Epithelial cell of proximal tubule (primary cell): ENCODE data around the gene LRRFIP1. TPM values are rescaled to one million over a fixed set of nuclear protein-coding genes. Genes with fewer than 3 reads are reported as not detected.

Source experiments
- DNase-seq: peaks from one replicate; pipeline ENCODE4 v3.0.0-alpha.2; 2011; ENCODE audit warnings: low read depth
- H3K4me3 ChIP-seq: 2 replicates; pipeline ENCODE4 v1.5.1; 2011; ENCODE audit warnings: low read depth, mild to moderate bottlenecking, low read length
- total RNA-seq: library from RNA; depleted of rRNA; stranded (reverse); fragments of >200 nt; gene quantifications from 2 replicates; pipeline ENCODE4 v1.2.3, GENCODE V29; 2015
- TF ChIP-seq, protein P1 (sequence below): conservative IDR thresholded peaks from 2 replicates; pipeline ENCODE4 v1.5.1; 2012; ENCODE audit warnings: low read depth, mild to moderate bottlenecking, low read length

Gene LRRFIP1
- total RNA-seq, 1 donor from 2014 or later, result 69.0 TPM

DNA sequence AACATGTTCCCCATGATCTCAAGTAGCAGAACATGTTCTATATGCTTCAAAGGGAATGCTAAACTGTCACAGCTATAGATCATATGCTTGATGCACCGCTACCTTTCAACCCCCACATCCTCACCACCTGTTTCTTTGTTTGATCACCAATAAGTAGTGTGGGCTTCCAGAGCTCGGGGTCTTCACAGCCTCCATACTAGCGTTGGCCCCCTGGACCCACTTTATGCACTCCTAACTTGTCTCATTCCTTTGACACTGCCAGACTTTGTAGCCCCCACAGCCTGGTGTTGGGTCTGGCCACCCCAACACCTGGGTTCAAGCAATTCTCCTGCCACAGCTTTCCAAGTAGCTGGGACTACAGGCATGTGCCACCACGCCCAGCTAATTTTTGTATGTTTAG, 159.5 kb downstream of the LRRFIP1 start:
- H3K4me3 ChIP-seq, result no peak overlapping the region
- DNase-seq, result no peak
- TF ChIP-seq, protein P1, sequence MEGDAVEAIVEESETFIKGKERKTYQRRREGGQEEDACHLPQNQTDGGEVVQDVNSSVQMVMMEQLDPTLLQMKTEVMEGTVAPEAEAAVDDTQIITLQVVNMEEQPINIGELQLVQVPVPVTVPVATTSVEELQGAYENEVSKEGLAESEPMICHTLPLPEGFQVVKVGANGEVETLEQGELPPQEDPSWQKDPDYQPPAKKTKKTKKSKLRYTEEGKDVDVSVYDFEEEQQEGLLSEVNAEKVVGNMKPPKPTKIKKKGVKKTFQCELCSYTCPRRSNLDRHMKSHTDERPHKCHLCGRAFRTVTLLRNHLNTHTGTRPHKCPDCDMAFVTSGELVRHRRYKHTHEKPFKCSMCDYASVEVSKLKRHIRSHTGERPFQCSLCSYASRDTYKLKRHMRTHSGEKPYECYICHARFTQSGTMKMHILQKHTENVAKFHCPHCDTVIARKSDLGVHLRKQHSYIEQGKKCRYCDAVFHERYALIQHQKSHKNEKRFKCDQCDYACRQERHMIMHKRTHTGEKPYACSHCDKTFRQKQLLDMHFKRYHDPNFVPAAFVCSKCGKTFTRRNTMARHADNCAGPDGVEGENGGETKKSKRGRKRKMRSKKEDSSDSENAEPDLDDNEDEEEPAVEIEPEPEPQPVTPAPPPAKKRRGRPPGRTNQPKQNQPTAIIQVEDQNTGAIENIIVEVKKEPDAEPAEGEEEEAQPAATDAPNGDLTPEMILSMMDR, result no peak

DNA sequence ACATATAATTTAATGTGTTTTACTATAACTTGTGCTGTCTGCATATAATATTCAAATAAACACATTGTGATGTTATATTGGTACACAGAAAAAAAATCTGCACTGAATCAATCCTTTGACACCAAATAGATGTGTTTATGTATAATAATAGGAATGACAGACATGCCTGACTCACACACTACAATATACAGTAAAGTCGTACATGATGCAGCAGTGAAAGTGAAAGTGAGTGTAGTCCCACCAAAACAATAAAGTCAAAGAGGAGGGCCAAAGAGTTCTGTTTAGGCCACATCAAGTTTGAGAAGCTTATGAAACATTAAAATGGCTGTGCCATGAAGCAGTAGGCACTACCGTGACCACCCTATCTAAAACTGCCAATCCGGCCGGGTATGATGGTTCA, 163.0 kb downstream of the LRRFIP1 start:
- TF ChIP-seq, protein P1, result no peak
- no peak for DNase-seq
- H3K4me3 ChIP-seq, result no peak overlapping the region

GRCh38 chr2:237791977-237792727, 164.8 kb downstream of the LRRFIP1 start:
- TF ChIP-seq, protein P1, result peak; percentile 41
- peak; percentile 10 for DNase-seq
- H3K4me3 ChIP-seq, result no peak overlapping the region

DNA sequence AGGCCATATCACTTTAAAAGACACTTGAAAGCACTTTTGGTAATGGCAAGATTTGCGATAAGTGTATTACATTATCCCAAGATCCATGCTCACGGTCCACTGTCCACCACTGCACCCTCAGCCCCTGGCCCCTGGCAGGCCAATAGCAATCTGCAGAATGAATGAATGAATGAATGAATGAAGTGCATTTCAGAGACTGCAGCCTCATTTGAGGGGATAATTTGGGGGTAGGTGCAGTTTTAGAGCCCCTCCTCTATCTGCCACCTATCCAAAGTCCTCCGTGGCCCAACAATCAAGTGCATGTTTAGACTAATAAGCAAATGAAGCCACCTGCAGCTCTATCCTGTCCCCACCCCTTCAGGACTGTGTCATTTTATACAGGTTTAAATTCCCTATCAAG, 169.9 kb downstream of the LRRFIP1 start:
- no peak overlapping the region for H3K4me3 ChIP-seq
- no peak for DNase-seq
- TF ChIP-seq, protein P1, result no peak

DNA sequence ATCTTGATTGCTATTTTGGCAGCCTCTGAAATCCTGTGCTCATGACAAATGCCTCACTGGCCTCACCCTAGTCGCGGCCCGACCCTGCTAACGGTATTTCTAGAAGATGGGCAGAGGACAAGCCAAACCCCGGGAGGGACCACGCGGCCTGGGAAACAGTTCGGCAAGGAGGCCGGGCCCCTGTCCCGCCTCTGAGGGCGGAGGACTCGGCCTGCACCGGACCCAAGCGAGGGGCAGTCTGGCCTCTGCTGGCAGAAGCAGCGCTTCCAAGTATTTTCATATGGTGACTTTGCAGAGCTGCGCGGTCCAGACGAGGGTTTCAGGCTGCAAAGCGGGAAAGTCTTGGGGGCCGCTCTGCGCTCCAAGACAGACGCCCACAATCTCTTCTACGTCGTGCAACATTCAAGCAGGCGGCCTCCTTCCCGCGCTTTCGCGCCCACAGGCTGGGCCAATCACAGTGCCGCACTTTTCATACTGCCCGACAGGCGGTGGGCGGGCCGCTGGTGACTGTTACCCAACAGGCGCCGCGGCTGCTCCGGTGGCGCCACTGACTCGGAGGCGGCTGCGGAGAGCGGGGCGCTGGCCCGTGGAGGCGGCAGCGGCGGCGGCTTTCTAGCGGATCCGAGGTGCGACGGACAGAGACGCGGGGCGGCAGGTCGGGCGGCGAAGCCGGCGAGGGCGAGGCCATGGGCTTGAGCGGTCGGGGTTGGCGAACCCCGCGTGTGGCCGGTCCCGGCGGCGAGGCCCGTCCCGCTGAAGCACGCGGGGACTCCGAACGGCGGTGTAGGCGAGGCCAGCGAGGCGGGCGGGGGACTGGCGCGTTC, 171.1 kb downstream of the LRRFIP1 start, which contains the start of gene RBM44:
Gene RBM44 (plus strand): TSS at position 544 of the 824 bp plus-strand sequence. CDS start 14,831 bp downstream, outside the sequence.
- TF ChIP-seq, protein P1, result no peak
- no peak within 1 kb of the TSS for H3K4me3 ChIP-seq
- DNase-seq, result no peak

DNA sequence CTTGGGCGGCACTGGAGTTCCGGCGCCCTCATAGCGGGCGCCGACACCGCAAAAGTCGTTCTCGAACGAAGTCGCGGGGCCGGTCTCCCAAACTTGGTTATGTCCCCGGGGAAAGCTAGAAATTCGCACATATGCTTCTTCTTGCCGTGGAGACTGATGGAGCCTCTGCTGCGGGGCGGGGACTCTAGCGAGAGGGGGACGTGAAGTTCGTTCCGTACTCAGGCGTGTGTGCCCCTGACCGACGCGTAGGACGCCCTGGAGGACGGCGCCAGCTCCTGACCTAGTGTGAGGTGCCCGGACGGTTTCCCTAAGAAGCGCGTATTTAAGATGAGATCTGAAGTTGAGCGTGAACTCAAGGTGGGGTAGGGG, 171.7 kb downstream of the LRRFIP1 start:
- DNase-seq, result no peak
- TF ChIP-seq, protein P1, result no peak
- H3K4me3 ChIP-seq, result no peak overlapping the region
